GM19438 (cell line): ENCODE measurements around the gene AOC3.
"Not testable (repeated sequence)": the region's sequence is repeated elsewhere in the genome, so short reads cannot be mapped to it uniquely, and the experiment has no call there.

Experiments used
- ATAC-seq: cut with Tn5 transposase; IDR thresholded peaks from one replicate; pipeline ENCODE4 v1.9.1; 2021; ENCODE audit warnings: low read depth; ENCODE audit not compliant: unreplicated experiment

Gene AOC3

DNA sequence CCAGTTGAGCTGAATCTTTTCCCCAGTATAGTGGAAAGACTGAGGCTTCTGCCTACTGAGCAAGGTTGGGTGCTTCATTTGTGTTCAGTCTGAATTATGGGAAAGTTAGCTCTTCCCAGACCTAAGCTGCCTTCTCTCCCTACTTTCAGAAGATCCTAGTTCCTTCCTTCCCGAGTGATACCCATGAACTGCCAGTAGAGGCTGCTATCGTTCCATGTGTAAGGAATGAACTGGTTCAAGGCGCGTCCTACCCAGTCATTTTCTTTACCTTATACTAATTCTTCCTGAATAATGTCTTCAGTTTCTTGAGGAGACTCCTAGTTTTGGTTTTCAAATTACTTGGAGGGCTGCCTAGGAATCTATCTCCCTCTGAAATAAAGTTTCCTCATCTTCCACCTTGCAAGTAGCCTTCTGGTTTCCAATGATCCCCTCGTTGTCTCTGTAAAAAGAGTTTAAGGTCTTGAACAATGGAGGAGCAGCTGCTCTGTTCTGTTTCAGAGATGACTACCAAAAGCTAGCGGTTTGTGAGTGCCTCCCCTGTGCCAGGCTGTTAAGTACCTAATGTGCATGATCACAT lies 7.6 kb upstream of the AOC3 start:
- no peak for ATAC-seq

DNA sequence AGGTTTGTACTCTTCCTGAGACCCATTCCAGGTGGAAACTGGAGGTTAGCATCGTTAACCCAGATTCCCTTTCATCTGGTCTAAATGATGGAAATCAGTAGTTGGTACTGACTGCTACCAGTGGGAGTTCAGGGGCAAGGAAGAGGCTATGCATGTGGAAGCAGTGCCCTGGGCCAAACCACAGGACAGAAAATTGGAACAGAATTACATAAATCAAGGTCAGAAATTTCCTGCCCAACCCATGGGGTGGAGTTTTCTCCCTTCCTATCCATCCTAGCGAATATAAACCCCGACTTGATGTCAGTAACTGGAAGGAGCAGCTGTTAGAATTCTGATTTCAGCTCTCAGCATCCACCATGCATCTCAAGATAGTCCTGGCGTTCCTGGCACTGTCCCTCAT lies 6.7 kb upstream of the AOC3 start, which contains the start of gene AOC2:
AOC2 (plus strand) TSS at position 310 of the 400 bp plus-strand sequence; CDS start at position 357, 47 bp downstream.
- ATAC-seq, result no peak

DNA sequence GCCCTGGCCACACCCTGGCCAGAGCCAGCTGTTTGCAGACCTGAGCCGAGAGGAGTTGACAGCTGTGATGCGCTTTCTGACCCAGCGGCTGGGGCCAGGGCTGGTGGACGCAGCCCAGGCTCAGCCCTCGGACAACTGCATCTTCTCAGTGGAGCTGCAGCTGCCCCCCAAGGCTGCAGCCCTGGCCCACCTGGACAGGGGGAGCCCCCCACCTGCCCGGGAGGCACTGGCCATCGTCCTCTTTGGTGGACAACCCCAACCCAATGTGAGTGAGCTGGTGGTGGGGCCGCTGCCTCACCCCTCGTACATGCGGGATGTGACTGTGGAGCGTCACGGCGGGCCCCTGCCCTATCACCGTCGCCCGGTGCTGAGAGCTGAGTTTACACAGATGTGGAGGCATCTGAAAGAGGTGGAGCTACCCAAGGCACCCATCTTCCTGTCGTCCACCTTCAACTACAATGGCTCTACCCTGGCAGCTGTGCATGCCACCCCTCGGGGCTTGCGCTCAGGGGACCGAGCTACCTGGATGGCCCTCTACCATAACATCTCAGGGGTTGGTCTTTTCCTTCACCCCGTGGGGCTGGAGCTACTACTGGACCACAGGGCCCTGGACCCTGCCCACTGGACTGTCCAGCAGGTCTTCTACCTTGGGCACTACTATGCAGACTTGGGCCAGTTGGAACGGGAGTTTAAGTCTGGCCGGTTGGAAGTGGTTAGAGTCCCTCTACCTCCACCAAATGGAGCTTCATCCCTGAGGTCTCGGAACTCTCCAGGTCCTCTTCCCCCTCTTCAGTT lies 6.0 kb upstream of the AOC3 start:
- no peak for ATAC-seq

DNA sequence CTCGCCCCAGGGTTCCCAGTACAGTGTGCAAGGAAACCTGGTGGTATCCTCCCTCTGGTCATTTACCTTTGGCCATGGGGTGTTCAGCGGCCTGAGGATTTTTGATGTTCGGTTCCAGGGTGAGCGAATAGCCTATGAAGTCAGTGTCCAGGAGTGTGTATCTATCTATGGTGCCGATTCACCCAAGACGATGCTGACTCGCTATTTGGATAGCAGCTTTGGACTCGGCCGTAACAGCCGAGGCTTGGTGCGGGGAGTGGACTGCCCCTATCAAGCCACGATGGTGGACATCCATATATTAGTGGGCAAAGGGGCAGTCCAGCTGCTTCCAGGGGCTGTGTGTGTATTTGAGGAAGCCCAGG lies 5.5 kb upstream of the AOC3 start:
- ATAC-seq, result no peak

DNA sequence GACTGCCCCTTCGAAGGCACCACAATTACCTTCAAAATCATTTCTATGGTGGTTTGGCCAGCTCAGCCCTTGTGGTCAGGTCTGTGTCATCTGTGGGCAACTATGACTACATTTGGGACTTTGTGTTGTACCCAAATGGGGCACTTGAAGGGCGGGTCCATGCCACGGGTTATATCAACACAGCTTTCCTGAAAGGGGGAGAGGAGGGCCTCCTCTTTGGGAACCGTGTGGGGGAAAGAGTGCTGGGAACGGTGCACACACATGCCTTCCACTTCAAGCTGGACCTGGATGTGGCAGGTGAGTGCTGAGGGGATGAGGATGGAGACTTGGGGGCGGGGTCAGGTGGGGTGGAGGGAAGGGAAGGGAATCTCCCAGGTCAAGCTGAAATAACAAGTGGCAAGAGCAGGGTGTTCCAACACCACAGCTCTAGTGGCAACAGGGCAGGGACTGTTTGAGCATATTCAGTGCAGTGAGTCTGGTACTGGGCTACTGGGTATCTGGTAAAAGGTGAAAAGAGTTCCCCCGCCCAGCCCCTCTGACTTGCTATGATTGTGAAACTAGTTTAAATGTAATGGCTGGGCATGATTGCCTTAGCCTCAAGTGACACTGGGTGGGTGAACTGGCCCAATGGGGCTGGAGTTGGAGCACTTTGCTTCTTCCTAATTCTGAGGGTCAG lies 4.9 kb upstream of the AOC3 start:
- no peak for ATAC-seq

DNA sequence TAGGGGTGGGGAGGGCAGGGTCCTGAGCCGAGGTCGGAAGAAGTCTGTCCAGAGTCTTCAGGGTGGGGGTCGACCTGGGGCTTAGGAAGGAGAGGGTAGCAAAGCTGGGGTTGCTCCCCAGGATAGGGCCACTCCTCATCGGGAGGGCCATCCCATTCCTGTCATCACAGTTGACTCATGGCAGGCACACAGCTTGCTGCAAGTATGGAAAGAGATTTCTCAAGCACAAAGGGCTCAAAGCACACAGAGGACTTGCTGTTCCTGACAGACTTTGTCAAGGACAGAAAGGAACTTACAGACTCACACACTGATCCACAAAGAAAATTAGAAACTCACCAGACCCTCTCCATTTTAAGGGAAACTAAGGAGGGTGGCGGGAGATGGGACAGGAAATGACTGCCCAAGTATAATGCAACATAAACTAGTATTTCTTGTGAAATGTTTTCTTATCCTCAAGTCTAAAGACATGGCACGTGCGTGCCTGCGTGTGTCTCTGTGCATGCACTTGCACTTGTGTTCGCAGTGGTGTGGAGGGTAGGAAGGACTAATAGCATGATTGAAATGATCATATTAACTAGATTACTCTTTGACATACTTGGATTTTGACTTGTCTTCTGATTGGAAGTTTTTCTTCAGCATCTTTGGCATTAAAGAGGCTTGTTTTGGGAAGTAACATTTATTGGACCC lies 4.3 kb upstream of the AOC3 start:
- ATAC-seq, result no peak

DNA sequence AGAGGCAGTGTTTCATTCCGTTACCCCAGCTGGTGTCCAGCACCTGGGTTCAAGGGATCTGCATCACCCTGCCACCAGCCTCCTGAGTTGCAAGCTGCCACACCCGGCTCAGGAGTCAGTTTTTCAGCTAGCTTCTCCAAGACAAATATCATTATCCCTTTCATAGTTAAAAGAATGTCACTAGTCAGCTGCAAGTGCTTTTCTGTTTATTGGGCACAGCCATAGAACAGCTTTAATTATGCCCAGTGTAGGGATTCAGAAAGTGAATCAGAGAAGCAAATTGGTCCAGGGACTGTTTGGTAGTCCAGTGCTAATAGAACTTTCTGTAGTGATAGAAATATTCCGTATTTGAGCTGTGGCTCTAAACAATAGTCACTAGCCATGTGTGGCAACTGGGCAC lies 2.9 kb upstream of the AOC3 start:
- ATAC-seq, result no peak

DNA sequence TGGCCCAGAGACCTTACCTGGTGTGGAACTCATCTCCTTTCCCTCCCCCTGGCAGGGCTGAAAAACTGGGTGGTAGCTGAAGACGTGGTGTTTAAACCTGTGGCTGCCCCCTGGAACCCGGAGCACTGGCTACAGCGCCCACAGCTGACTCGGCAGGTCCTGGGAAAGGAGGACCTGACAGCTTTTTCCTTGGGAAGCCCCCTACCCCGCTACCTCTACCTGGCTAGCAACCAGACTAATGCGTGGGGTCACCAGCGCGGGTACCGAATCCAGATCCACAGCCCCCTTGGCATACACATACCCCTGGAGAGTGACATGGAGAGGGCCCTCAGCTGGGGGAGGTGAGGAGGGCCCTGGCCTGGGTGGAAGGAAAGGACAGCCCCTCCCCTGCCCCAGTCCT lies 2.0 kb upstream of the AOC3 start:
- ATAC-seq, result no peak

DNA sequence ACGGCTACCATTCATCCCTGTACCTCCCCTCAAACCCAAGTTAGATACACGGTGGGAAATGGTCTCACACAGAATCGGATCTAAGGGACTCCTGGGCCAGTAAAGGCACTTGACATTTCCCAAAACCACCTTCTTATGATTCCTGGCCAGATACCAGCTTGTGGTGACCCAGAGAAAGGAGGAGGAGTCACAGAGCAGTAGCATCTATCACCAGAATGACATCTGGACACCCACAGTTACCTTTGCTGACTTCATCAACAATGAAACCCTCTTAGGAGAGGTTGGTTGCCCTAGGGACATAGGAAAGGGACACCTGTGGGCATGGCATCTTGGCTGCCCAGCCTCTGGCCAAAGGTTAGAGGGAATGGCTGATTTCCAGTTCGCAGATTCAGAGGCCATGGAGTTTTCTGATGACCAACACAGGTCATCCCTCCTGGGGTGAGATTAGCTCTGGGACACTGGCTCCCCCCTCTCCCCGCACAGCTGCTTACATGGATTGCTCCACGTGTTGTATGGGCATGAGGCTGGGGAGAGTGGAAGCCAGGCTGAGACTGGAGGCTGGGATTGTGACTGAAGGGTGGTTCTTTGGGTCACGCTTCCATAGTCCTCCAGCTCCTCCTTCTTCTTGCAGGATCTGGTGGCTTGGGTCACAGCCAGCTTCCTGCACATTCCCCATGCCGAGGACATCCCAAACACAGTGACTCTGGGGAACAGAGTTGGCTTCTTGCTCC lies 1.4 kb upstream of the AOC3 start:
- no peak for ATAC-seq

DNA sequence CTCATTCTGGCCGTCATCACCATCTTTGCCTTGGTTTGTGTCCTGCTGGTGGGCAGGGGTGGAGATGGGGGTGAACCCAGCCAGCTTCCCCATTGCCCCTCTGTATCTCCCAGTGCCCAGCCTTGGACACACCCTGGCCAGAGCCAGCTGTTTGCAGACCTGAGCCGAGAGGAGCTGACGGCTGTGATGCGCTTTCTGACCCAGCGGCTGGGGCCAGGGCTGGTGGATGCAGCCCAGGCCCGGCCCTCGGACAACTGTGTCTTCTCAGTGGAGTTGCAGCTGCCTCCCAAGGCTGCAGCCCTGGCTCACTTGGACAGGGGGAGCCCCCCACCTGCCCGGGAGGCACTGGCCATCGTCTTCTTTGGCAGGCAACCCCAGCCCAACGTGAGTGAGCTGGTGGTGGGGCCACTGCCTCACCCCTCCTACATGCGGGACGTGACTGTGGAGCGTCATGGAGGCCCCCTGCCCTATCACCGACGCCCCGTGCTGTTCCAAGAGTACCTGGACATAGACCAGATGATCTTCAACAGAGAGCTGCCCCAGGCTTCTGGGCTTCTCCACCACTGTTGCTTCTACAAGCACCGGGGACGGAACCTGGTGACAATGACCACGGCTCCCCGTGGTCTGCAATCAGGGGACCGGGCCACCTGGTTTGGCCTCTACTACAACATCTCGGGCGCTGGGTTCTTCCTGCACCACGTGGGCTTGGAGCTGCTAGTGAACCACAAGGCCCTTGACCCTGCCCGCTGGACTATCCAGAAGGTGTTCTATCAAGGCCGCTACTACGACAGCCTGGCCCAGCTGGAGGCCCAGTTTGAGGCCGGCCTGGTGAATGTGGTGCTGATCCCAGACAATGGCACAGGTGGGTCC lies 607 bp downstream of the AOC3 start:
- ATAC-seq, result not testable (repeated sequence)

DNA sequence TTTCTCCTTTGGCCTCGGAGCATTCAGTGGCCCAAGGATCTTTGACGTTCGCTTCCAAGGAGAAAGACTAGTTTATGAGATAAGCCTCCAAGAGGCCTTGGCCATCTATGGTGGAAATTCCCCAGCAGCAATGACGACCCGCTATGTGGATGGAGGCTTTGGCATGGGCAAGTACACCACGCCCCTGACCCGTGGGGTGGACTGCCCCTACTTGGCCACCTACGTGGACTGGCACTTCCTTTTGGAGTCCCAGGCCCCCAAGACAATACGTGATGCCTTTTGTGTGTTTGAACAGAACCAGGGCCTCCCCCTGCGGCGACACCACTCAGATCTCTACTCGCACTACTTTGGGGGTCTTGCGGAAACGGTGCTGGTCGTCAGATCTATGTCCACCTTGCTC lies 1.4 kb downstream of the AOC3 start:
- ATAC-seq, result no peak

DNA sequence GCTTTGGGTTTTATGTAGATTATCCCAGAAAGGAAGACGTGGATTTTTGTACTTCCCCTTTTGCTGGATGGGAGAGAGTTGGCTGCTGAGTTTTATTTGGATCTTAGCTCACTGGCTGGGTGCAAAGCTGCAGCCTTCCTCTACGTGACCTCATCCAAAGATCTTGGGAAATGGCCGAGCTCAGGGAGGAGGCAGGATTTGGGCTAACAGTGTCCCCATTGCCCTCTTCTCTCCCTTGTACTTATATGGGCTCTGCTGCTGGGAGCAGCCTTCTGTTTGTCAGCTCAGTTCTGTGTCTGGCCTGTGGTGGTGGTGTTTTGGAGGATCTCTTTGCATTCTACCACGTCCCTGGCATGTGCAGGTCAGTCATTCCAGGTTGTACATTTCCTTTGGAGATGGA lies 2.0 kb downstream of the AOC3 start:
- no peak for ATAC-seq

DNA sequence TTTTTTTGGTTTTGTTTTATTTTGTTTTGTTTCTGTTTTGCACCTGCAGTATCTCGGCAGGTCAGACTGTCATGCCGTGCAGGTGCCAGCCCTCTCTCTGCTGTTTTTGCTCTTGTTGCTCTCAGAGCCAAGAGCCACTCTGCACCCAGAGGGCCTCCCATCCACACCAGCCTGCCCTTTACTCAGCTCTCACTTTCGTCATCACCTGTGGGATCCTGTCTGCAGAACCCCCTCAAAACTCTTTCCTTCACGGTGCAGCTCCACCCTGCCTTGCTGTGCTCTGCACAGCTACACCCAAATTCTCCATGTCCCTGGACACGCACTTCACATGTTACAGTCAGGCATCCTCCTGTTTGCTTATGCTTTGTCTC lies 2.6 kb downstream of the AOC3 start:
- ATAC-seq, result no peak

DNA sequence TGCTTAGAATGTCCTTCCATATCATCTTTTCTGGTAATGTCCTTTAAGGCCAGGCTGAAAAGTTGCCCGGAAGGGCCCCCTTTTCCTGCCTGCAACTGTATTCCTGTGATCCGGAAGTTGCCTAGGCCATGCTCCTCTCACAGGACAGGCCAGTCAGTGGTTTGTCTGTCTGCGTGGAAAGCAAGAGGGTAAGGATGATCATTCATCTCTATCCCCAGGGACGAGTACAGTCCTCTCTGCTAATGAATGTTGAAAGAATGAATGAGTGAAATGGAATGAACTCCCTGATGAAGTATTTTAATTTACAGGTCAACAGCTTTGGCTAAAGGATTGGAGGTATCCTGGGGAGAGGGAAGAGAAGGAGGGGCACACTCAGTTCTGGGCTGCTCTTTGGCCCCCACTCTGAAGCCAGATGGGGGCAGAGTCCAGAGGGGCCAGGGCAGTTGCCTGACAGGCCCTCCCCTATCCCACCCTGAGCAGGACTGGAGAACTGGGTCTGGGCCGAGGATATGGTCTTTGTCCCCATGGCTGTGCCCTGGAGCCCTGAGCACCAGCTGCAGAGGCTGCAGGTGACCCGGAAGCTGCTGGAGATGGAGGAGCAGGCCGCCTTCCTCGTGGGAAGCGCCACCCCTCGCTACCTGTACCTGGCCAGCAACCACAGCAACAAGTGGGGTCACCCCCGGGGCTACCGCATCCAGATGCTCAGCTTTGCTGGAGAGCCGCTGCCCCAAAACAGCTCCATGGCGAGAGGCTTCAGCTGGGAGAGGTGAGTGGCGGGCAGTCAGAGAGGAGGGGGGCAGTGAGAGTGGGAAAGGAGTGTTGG lies 3.2 kb downstream of the AOC3 start:
- no peak for ATAC-seq

DNA sequence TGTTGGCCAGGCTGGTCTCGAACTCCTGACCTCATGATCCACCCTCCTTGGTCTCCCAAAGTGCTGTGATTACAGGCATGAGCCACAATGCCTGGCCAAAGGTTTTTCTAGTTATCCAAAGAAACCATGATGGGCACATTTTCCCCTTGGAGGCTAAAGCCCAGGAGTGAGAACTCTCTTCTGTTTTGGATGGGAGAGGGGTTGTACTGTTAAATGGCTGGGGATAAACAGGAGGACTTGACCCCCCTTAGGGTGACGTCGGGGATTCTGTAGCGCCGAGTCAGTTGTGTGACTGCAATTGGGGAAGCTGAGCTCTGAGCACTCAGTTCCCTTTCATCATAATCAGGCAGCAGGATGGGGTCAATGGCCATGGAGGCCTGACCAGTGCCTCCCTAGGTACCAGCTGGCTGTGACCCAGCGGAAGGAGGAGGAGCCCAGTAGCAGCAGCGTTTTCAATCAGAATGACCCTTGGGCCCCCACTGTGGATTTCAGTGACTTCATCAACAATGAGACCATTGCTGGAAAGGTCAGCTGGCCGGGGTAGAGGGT lies 4.1 kb downstream of the AOC3 start:
- no peak for ATAC-seq

DNA sequence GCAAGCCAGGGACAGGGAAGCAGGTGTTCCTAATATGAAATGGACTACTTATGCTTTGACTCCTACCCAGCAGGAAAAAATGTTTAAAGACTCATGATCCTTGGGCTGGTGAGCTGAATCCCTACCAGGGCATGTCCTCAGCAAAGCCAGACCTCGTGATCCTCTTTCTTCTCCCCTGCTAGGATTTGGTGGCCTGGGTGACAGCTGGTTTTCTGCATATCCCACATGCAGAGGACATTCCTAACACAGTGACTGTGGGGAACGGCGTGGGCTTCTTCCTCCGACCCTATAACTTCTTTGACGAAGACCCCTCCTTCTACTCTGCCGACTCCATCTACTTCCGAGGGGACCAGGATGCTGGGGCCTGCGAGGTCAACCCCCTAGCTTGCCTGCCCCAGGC lies 5.1 kb downstream of the AOC3 start:
- not testable (repeated sequence) for ATAC-seq

DNA sequence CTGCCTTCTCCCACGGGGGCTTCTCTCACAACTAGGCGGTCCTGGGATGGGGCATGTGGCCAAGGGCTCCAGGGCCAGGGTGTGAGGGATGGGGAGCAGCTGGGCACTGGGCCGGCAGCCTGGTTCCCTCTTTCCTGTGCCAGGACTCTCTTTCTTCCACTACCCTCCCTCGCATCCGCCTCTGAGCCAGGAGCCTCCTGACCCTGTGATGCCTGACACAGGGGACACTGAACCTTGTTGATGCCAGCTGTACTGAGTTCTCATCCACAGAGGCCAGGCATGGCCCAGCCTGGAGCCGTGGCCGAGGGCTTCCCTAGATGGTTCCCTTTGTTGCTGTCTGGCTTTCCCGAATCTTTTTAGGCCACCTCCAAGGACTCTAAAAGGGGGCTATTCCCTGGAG lies 5.5 kb downstream of the AOC3 start:
- ATAC-seq, result not testable (repeated sequence)

DNA sequence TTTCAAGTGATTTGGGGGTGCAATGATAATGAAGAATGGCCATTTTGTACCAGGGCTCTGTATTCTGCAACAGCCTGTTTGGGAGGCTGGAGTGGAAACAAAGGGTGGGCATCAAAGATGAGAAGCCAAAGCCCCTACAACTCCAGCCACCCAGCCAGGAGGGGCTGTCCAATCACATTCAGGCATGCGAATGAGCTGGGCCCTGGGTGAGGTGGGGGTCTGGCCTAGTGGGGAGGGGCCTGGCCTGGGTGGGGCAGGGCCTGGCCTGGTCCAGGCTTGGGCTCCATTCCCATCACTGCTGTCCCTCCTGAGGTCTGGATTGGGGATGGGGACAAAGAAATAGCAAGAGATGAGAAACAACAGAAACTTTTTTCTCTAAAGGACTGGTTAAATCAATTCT lies 6.4 kb downstream of the AOC3 start:
- no peak for ATAC-seq

DNA sequence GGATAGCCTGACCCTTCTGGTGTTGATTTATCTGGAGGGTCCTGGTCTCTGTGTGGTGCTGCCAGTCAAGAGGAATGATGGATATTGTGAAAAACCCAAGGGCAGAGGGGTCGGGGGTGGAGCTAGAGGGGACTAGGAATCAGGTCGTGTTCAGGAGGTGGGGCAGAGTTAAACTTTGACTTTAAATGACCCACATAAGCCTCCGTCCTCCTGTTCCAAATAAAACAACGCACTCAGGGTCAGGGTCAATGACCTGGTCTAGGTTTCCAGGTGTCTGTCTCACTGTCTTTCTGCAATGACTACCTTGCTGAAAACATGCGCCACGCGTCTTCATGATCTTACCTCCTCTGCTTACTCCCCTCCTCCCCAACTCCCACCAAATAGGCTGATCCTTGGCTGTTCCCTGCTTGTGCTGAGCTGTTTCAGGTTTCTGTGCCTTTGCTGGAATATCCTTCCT lies 14.7 kb downstream of the AOC3 start:
- no peak for ATAC-seq
